Measurements from ENCODE around the gene OXCT1. TPM values are rescaled to one million over a fixed set of nuclear protein-coding genes. Genes with fewer than 3 reads are reported as not detected.

OXCT1 gene
- total and polyA plus RNA-seq, 2 donors (not counting 3 experiments of a cell fraction or from before 2014, with no cell fraction given) = 12.8 to 37.4 TPM

DNA sequence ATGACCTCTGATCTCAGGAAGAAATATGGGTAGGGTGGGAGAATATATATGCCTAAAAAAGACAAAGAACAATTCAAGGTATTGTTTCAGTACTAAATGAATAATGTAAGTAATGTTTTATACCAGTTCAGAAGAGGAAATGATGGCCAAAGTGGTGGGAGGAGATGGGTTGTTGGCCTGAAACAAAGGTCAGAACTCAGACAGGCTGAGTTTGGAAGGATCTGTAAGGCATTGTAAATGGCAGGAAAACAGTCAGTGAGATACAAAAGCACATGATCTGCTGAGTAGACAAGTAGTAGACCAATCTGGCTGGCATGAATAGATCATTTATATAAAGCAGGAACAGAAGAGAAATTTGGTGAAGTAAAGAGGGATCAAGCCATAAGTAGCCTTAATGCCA is 184.0 kb downstream of the OXCT1 start:
- Histone ChIP-seq H3K4me2 (ENCODE audit: insufficient read depth, low read length) (no peak overlapping the region), H3K9me1 (replicated peaks; ENCODE audit: control insufficient read depth, extremely low read depth, insufficient read depth, low read length) (no peaks in the 10 kb centered on the region), H2AFZ (ENCODE audit: low read depth, low read length) (no peak overlapping the region), H3K27ac (ENCODE audit: insufficient read depth, low read depth, low read length) (no peak overlapping the region), H3K4me3 (replicated peaks in 1 of 3; ENCODE audit: insufficient read depth in 1 of 3, low read depth in 1 of 3, low read length in 3 of 3) (no peak overlapping the region), H3K9me3 (replicated peaks; ENCODE audit: control insufficient read depth, insufficient read depth, low read length) (no peaks in the 10 kb centered on the region), H3K79me2 (ENCODE audit: control insufficient read depth, insufficient read depth, low read length) (no peaks in the 10 kb centered on the region), H3K9ac (replicated peaks; ENCODE audit: extremely low read depth, insufficient read depth, low read length) (no peak overlapping the region), H3K4me1 (ENCODE audit: control insufficient read depth, extremely low read depth, insufficient read depth, low read length) (no peaks in the 10 kb centered on the region), H3K27me3 (ENCODE audit: control insufficient read depth in 2 of 2, insufficient read depth in 2 of 2, low read length in 2 of 2) (peaks cover 0 to 2% of the 10 kb centered on the region in 2 experiments), H4K20me1 (replicated peaks; ENCODE audit: control insufficient read depth, extremely low read depth, insufficient read depth, low read length) (no peaks in the 10 kb centered on the region), H3K36me3 (ENCODE audit: control insufficient read depth in 2 of 2, extremely low read depth in 1 of 2, insufficient read depth in 2 of 2, low read length in 2 of 2) (no peaks in the 10 kb centered on the region)
- intact Hi-C loops (cut with micrococcal nuclease) = no loop called here
- dilution Hi-C loops (cut with MboI; ENCODE audit: extremely low pct_ligation_motif_present, low sequenced_read_pairs) = no loop called here
- TF ChIP-seq MYC (IDR thresholded peaks at IDR 0.05; ENCODE audit: low read depth, low read length) = no peak
- no peak for TF ChIP-seq POLR2A (IDR thresholded peaks at IDR 0.05; ENCODE audit: low read depth, low read length)
- no peak for TF ChIP-seq GATA2 (IDR thresholded peaks at IDR 0.05; ENCODE audit: insufficient read depth, insufficient read length, low read depth, low read length)
- no peak for TF ChIP-seq EZH2 (IDR thresholded peaks at IDR 0.05; ENCODE audit: borderline replicate concordance, low read depth, low read length, severe bottlenecking)
- TF ChIP-seq FOS (IDR thresholded peaks at IDR 0.05; ENCODE audit: borderline replicate concordance, insufficient read depth, low read length) = no peak
- TF ChIP-seq JUN (IDR thresholded peaks at IDR 0.05; ENCODE audit: borderline replicate concordance, insufficient read depth, insufficient read length, low read depth) = no peak
- TF ChIP-seq, protein P1, sequence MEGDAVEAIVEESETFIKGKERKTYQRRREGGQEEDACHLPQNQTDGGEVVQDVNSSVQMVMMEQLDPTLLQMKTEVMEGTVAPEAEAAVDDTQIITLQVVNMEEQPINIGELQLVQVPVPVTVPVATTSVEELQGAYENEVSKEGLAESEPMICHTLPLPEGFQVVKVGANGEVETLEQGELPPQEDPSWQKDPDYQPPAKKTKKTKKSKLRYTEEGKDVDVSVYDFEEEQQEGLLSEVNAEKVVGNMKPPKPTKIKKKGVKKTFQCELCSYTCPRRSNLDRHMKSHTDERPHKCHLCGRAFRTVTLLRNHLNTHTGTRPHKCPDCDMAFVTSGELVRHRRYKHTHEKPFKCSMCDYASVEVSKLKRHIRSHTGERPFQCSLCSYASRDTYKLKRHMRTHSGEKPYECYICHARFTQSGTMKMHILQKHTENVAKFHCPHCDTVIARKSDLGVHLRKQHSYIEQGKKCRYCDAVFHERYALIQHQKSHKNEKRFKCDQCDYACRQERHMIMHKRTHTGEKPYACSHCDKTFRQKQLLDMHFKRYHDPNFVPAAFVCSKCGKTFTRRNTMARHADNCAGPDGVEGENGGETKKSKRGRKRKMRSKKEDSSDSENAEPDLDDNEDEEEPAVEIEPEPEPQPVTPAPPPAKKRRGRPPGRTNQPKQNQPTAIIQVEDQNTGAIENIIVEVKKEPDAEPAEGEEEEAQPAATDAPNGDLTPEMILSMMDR (IDR thresholded peaks at IDR 0.05; ENCODE audit: extremely low read depth in 1 of 2, insufficient read depth in 1 of 2, low read depth in 1 of 2, low read length in 2 of 2) = no peak
- TF ChIP-seq, protein P2, sequence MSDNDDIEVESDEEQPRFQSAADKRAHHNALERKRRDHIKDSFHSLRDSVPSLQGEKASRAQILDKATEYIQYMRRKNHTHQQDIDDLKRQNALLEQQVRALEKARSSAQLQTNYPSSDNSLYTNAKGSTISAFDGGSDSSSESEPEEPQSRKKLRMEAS (IDR thresholded peaks at IDR 0.05; ENCODE audit: insufficient read depth, insufficient read length) = no peak
- no peak for TF ChIP-seq POLR2AphosphoS5 (IDR thresholded peaks at IDR 0.05; ENCODE audit: insufficient read depth, low read depth, low read length)
- POLR2A ChIA-PET = no interaction called here
- CTCF ChIA-PET = no interaction called here
- BruUV-seq (replicated peaks) = no TSS peak
- DNase-seq (ENCODE audit: low read depth, low spot score) (no peak), FAIRE-seq (no peak)
